Naive thymus-derived CD4-positive, alpha-beta T cell (primary cell): ENCODE data around the gene TMEM130. TPM values are rescaled to one million over a fixed set of nuclear protein-coding genes. Genes with fewer than 3 reads are reported as not detected.

Source experiments
- ATAC-seq: fragments of 150-1000 bp; cut with Tn5 transposase; 2 replicates; pipeline ENCODE4 v1.10.0; 2021; ENCODE audit warnings: mild to moderate bottlenecking, moderate library complexity
- CTCF ChIA-PET: fragments of 350-600 bp; sonication (Branson Sonifier 250); formaldehyde crosslinking; loops from one replicate; lab custom pipeline; 2021; ENCODE audit warnings: antibody characterized with exemption; lab: Charles Lee
- POLR2A ChIA-PET: fragments of 350-600 bp; sonication (Branson Sonifier 250); formaldehyde crosslinking; loops from one replicate; lab custom pipeline; 2021; ENCODE audit warnings: antibody characterized with exemption, inconsistent platforms; lab: Charles Lee
- DNase-seq, 9 donors: peaks; one replicate each; pipeline versions ENCODE4 v3.0.0 to v3.0.0-alpha.2; 2020 to 2022; ENCODE audit warnings: mixed read lengths in 1 of 9
- H3K27ac ChIP-seq: one replicate; pipeline ENCODE4 v1.7.0; 2013; ENCODE audit warnings: mild to moderate bottlenecking, low read depth, low read length, moderate library complexity
- H3K27me3 ChIP-seq, 2 donors: one replicate each; pipeline ENCODE4 v1.7.0; 2013; ENCODE audit warnings: low read length in 2 of 2, mild to moderate bottlenecking in 2 of 2, moderate library complexity in 2 of 2; ENCODE audit not compliant: control insufficient read depth in 2 of 2, insufficient read depth in 2 of 2
- H3K36me3 ChIP-seq, 3 experiments: 1 replicate in 2 of 3; 2 replicates in 1 of 3; pipeline ENCODE4 v1.7.0; 2013; ENCODE audit warnings: low read length in 3 of 3, mild to moderate bottlenecking in 3 of 3, moderate library complexity in 1 of 3; ENCODE audit not compliant: insufficient read depth in 3 of 3, control insufficient read depth in 2 of 3
- H3K4me1 ChIP-seq, 2 donors: one replicate each; pipeline ENCODE4 v1.7.0; 2013; ENCODE audit warnings: low read length in 2 of 2, mild to moderate bottlenecking in 2 of 2, moderate library complexity in 1 of 2; ENCODE audit not compliant: control insufficient read depth in 2 of 2, insufficient read depth in 2 of 2
- H3K4me3 ChIP-seq: 2 replicates; pipeline ENCODE4 v1.7.0; 2013; ENCODE audit warnings: mild to moderate bottlenecking, low read length
- H3K9me3 ChIP-seq, 3 experiments: 1 replicate in 2 of 3; 2 replicates in 1 of 3; pipeline ENCODE4 v1.7.0; 2013; ENCODE audit warnings: low read length in 3 of 3; ENCODE audit not compliant: control insufficient read depth in 2 of 3
- H3K27ac Mint-ChIP-seq, 9 donors: one replicate each; pipeline ENCODE4 v1.8.0; 2020 to 2022; ENCODE audit warnings: mixed read lengths in 9 of 9, mild to moderate bottlenecking in 8 of 9, moderate library complexity in 5 of 9, inconsistent platforms in 2 of 9
- H3K27me3 Mint-ChIP-seq, 5 donors: one replicate each; pipeline ENCODE4 v1.8.0; 2021 to 2022; ENCODE audit warnings: mixed read lengths in 5 of 5, mild to moderate bottlenecking in 1 of 5
- H3K36me3 Mint-ChIP-seq, 5 donors: one replicate each; pipeline ENCODE4 v1.8.0; 2020 to 2022; ENCODE audit warnings: mixed read lengths in 5 of 5, mild to moderate bottlenecking in 3 of 5, inconsistent platforms in 1 of 5
- H3K4me1 Mint-ChIP-seq, 7 donors: one replicate each; pipeline ENCODE4 v1.8.0; 2020 to 2022; ENCODE audit warnings: mixed read lengths in 7 of 7, mild to moderate bottlenecking in 3 of 7, inconsistent platforms in 1 of 7
- H3K4me3 Mint-ChIP-seq, 10 donors: one replicate each; pipeline ENCODE4 v1.8.0; 2020 to 2022; ENCODE audit warnings: mild to moderate bottlenecking in 10 of 10, mixed read lengths in 10 of 10, moderate library complexity in 6 of 10, inconsistent platforms in 2 of 10
- H3K9me3 Mint-ChIP-seq, 11 donors: one replicate each; pipeline ENCODE4 v1.8.0; 2020 to 2022; ENCODE audit warnings: mixed read lengths in 11 of 11, mild to moderate bottlenecking in 4 of 11, inconsistent platforms in 1 of 11, moderate library complexity in 1 of 11
- intact Hi-C, 2 donors: fragments of 100-400 bp; cut with micrococcal nuclease; formaldehyde crosslinking; loops; one replicate each; pipeline ENCODE4 v1.15.1; 2023
- polyA plus RNA-seq, 2 donors: library from polyadenylated mRNA; unstranded; fragments of 300-500 nt; fragmentation: Illumina TruSeq; gene quantifications; one replicate each; pipeline ENCODE4 v1.2.3, GENCODE V29; 2021
- total RNA-seq, 6 experiments: library from RNA in 5 of 6; stranded (reverse) in 5 of 6; gene quantifications; 1 replicate in 5 of 6; 2 replicates in 1 of 6; pipeline ENCODE4 v1.2.3 and lab custom pipeline; 2021 to 2026

Gene TMEM130
- total and polyA plus RNA-seq, 7 experiments from 2014 or later: not detected

- H3K4me3 Mint-ChIP-seq: no peak overlapping the region
- POLR2A ChIA-PET: no interaction called here
- no peak overlapping the region for H3K27ac Mint-ChIP-seq
- peaks cover 7 to 29% (median 18%) of the 10 kb centered on the region in 7 donors for H3K4me1 Mint-ChIP-seq
- no peaks in the 10 kb centered on the region for H3K27me3 Mint-ChIP-seq
- H3K4me1 ChIP-seq: peaks cover 0 to 3% of the 10 kb centered on the region in 2 donors
- peaks cover 18 to 79% (median 26%) of the 10 kb centered on the region in 3 experiments for H3K36me3 ChIP-seq
- no peaks in the 10 kb centered on the region for H3K9me3 Mint-ChIP-seq
- DNase-seq (no peak), ATAC-seq (no peak)
- no peak overlapping the region for H3K4me3 ChIP-seq
- intact Hi-C loops: no loop called here
- CTCF ChIA-PET: no interaction called here
- H3K9me3 ChIP-seq: no peaks in the 10 kb centered on the region
- peaks cover 9 to 53% (median 36%) of the 10 kb centered on the region in 5 donors for H3K36me3 Mint-ChIP-seq
- H3K27me3 ChIP-seq: no peaks in the 10 kb centered on the region
- H3K27ac ChIP-seq: no peak overlapping the region
Observed at GRCh38 chr7:98892609-98893008, 22.8 kb upstream of the TMEM130 start.

DNA sequence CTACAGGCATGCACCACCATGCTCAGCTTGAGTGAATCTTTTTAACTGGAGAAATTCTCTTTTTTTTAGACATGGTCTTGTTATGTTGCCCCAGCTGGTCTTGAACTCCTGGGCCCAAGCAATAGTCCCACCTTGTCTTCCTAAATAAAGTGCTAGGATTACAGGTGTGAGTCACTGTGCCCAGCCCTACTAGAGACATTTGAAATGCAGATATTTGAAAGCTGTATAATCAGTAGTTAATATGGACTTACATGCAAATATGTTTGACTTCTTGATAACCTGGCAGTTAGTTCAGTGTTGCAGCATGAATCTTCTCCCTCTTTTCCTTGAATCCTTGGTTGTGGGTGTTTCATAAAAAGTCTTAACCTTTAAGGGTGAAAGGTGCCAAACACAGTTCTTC lies 17.2 kb upstream of the TMEM130 start:
- Mint-ChIP-seq H3K36me3 (peaks cover 5 to 30% (median 20%) of the 10 kb centered on the region in 5 donors), H3K9me3 (no peaks in the 10 kb centered on the region), H3K4me1 (peaks cover 10 to 40% (median 29%) of the 10 kb centered on the region in 7 donors), H3K27ac (no peak overlapping the region), H3K27me3 (no peaks in the 10 kb centered on the region), H3K4me3 (no peak overlapping the region)
- Histone ChIP-seq H3K27me3 (no peaks in the 10 kb centered on the region), H3K4me1 (peaks cover 0 to 3% of the 10 kb centered on the region in 2 donors), H3K9me3 (no peaks in the 10 kb centered on the region), H3K36me3 (peaks cover 12 to 73% (median 27%) of the 10 kb centered on the region in 3 experiments), H3K4me3 (no peak overlapping the region), H3K27ac (no peak overlapping the region)
- intact Hi-C loops: no loop called here
- CTCF ChIA-PET: interaction anchor here (0.6 kb wide), 1 partner anchor 207 kb away, joined by 4 read pairs; no protein-coding TSS in a partner anchor
- POLR2A ChIA-PET: interaction anchor here (1.3 kb wide), 1 partner anchor 9 kb away, joined by 7 read pairs; the partner anchor contains the start of gene TRRAP
- ATAC-seq (no peak), DNase-seq (no peak)

DNA sequence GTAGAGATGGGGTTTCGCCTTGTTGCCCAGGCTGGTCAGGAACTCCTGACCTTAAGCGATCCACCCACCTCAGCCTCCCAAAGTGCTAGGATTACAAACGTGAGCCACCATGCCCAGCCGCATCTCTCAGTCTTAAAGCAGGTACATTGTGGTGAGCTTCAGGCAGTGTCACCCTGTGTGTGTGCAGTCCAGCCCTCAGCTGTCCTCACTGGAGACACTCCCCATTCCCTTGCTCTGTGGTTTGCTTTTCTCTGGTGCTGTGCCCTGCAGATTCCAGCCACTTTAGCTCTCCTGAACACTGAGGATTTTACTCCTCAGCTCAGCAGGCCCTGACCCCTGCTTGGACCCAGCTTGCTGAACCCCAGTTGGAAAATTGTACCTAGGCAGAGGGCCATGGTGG lies 14.6 kb upstream of the TMEM130 start:
- H3K4me1 ChIP-seq: peaks cover 9 to 13% of the 10 kb centered on the region in 2 donors
- no peaks in the 10 kb centered on the region for H3K27me3 Mint-ChIP-seq
- no peak for ATAC-seq
- peaks cover 5 to 33% (median 16%) of the 10 kb centered on the region in 5 donors for H3K36me3 Mint-ChIP-seq
- H3K27ac Mint-ChIP-seq: no peak overlapping the region
- ChIA-PET CTCF (no interaction called here), POLR2A (no interaction called here)
- no peak overlapping the region for H3K27ac ChIP-seq
- peaks cover 10 to 56% (median 46%) of the 10 kb centered on the region in 7 donors for H3K4me1 Mint-ChIP-seq
- H3K9me3 ChIP-seq: no peaks in the 10 kb centered on the region
- no peaks in the 10 kb centered on the region for H3K27me3 ChIP-seq
- H3K4me3 ChIP-seq: no peak overlapping the region
- no peak overlapping the region for H3K4me3 Mint-ChIP-seq
- H3K36me3 ChIP-seq: peaks cover 9 to 65% (median 24%) of the 10 kb centered on the region in 3 experiments
- DNase-seq: no peak
- H3K9me3 Mint-ChIP-seq: peaks cover 0 to 3% (median 0%) of the 10 kb centered on the region in 11 donors
- intact Hi-C loops: no loop called here

DNA sequence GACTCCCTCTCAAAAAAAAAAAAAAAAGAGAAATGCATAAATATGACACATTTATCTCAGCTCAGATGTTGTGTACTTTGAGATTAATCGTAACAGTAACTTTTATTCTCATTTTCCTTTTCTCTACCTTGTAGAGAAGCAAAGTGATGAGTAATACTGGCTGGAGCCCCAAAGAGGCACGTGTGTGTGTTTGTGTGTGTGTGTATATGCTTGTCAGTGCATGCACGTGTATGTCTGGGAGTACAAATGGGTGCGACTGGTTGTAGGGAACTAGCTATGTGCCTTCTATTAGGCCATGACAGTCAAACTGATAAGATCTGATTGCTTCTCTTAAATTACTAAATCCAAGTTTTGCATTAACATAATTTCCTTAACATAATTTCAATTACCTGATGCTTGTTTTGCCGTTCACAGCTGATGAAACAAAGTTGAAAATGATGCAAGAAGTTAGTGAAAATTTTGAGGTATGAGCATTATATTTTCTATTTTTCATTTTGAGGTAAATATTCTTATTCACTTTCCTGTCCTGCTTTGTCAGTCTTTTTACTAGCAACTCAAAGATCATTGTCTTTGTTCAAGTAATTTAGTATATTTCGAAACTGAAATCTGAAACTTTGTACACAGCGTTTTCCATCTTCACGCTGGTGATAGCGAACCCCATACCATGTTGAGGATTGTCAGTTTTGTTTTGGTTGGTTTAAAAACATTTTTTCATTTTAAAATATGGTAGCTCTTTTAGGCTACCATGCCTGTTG lies 11.9 kb upstream of the TMEM130 start:
- CTCF ChIA-PET: interaction anchor here (0.8 kb wide), 1 partner anchor 19 kb away, joined by 3 read pairs; no protein-coding TSS in a partner anchor
- H3K36me3 Mint-ChIP-seq: peaks cover 0 to 17% (median 7%) of the 10 kb centered on the region in 5 donors
- peak overlapping the region in 4 of 9 donors; percentile 19 to 69 (median 47) for H3K27ac Mint-ChIP-seq

DNA sequence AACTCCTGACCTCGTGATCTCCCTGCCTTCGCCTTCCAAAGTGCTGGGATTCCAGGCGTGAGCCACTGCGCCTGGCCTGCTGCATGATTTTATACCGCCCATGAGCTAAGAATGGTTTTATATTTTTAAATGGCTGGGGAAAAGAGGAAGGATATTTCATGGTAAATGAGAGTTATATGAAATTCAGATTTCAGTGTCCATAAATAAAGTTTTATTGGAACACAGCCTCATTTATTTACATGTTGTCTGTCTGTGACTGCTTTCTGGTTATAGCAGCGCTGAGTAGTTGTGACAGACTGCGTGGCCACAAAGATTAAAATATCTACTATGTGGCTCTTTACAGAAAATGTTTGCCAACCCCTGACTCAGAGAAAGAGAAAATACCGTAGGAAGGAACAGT lies 10.7 kb upstream of the TMEM130 start:
- Histone ChIP-seq H3K36me3 (peaks cover 9 to 46% (median 24%) of the 10 kb centered on the region in 3 experiments), H3K4me3 (no peak overlapping the region), H3K27ac (peak overlapping the region; percentile 88), H3K9me3 (no peaks in the 10 kb centered on the region), H3K27me3 (no peaks in the 10 kb centered on the region), H3K4me1 (peaks cover 9 to 14% of the 10 kb centered on the region in 2 donors)
- DNase-seq (no peak), ATAC-seq (no peak)
- Mint-ChIP-seq H3K4me1 (peaks cover 0 to 43% (median 31%) of the 10 kb centered on the region in 7 donors), H3K27me3 (peaks cover 0 to 3% (median 0%) of the 10 kb centered on the region in 5 donors), H3K9me3 (peaks cover 0 to 5% (median 0%) of the 10 kb centered on the region in 11 donors), H3K27ac (peak overlapping the region in 7 of 9 donors; percentile 69 to 97 (median 89)), H3K4me3 (peak overlapping the region; percentile 23 to 99 (median 95)), H3K36me3 (peaks cover 0 to 17% (median 7%) of the 10 kb centered on the region in 5 donors)
- POLR2A ChIA-PET: no interaction called here
- intact Hi-C loops: no loop called here
- CTCF ChIA-PET: no interaction called here

More for the DNA sequence above, 11.9 kb upstream of the TMEM130 start:
- DNase-seq (no peak), ATAC-seq (no peak)
- no peaks in the 10 kb centered on the region for H3K27me3 Mint-ChIP-seq
- no peak overlapping the region for H3K27ac ChIP-seq
- no peaks in the 10 kb centered on the region for H3K27me3 ChIP-seq
- H3K36me3 ChIP-seq: peaks cover 9 to 52% (median 24%) of the 10 kb centered on the region in 3 experiments
- peaks cover 9 to 14% of the 10 kb centered on the region in 2 donors for H3K4me1 ChIP-seq
- POLR2A ChIA-PET: no interaction called here
- H3K9me3 Mint-ChIP-seq: peaks cover 0 to 5% (median 0%) of the 10 kb centered on the region in 11 donors
- H3K4me1 Mint-ChIP-seq: peaks cover 0 to 43% (median 31%) of the 10 kb centered on the region in 7 donors
- intact Hi-C loops: no loop called here
- H3K4me3 Mint-ChIP-seq: peak overlapping the region in 2 of 10 donors; percentile 18 to 29
- no peak overlapping the region for H3K4me3 ChIP-seq
- H3K9me3 ChIP-seq: no peaks in the 10 kb centered on the region

DNA sequence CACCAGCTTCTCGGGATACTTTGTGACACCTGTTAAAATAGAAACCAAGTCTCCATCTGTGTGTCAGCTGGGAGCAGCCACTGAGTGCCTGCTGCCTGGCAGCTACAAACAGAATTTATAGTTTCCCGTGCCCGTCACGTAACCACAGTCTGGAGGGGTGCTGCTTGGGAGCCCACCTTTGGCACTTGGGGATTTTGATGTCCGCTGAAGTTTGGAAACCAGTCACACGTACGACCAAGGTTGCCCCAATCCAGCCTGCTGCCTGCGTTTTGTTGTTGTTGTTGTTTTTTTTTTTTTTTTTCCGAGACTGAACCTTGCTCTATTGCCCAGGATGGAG lies 10.1 kb upstream of the TMEM130 start:
- peaks cover 0 to 3% (median 0%) of the 10 kb centered on the region in 5 donors for H3K27me3 Mint-ChIP-seq
- H3K36me3 ChIP-seq: peaks cover 9 to 42% (median 24%) of the 10 kb centered on the region in 3 experiments
- H3K9me3 ChIP-seq: no peaks in the 10 kb centered on the region
- H3K27ac Mint-ChIP-seq: peak overlapping the region; percentile 87 to 98 (median 94)
- peaks cover 0 to 17% (median 7%) of the 10 kb centered on the region in 5 donors for H3K36me3 Mint-ChIP-seq
- intact Hi-C loops: loop anchor here (1.0 to 10.0 kb wide), 11 partner anchors 263 to 1763 kb away; partner anchors contain the start of genes BRI3 (in 2 of the 2), SDHAF3 (in 2 of the 2), ARPC1A (in 1 of the 2) and ASNS (in 1 of the 2)
- peak overlapping the region; percentile 88 for H3K27ac ChIP-seq
- peak overlapping the region; percentile 90 to 99 (median 95) for H3K4me3 Mint-ChIP-seq
- peaks cover 9 to 14% of the 10 kb centered on the region in 2 donors for H3K4me1 ChIP-seq
- H3K4me3 ChIP-seq: peak overlapping the region; percentile 95
- peaks cover 0 to 5% (median 0%) of the 10 kb centered on the region in 11 donors for H3K9me3 Mint-ChIP-seq
- no peaks in the 10 kb centered on the region for H3K27me3 ChIP-seq
- H3K4me1 Mint-ChIP-seq: peaks cover 0 to 43% (median 31%) of the 10 kb centered on the region in 7 donors
- POLR2A ChIA-PET: interaction anchor here (0.6 to 1.0 kb wide), 3 partner anchors 16 to 1995 kb away, joined by 3 to 5 read pairs (median 3); partner anchors contain the start of genes BUD31, PDAP1 and SRRT
- CTCF ChIA-PET: interaction anchor here (0.6 to 0.8 kb wide), 3 partner anchors 11 to 860 kb away, joined by 3 to 6 read pairs (median 3); no protein-coding TSS in a partner anchor
- ATAC-seq: no peak
- DNase-seq: no peak
